Progenitor cell of endocrine pancreas (in vitro differentiated cells): ENCODE measurements around the gene MVK. TPM values are rescaled to one million over a fixed set of nuclear protein-coding genes. Genes with fewer than 3 reads are reported as not detected.

ENCODE experiments used
- DNase-seq: peaks from one replicate; pipeline ENCODE4 v3.0.0; 2021; ENCODE audit warnings: low spot score; ENCODE audit not compliant: unreplicated experiment
- H3K27ac Mint-ChIP-seq: 2 replicates; pipeline ENCODE4 v1.8.0; 2021; ENCODE audit warnings: mild to moderate bottlenecking, moderate library complexity, mixed read lengths
- H3K27me3 Mint-ChIP-seq: 2 replicates; pipeline ENCODE4 v1.8.0; 2021; ENCODE audit warnings: mixed read lengths
- H3K36me3 Mint-ChIP-seq: 2 replicates; pipeline ENCODE4 v1.8.0; 2022; ENCODE audit warnings: mixed read lengths; ENCODE audit not compliant: insufficient read depth
- H3K4me1 Mint-ChIP-seq: 2 replicates; pipeline ENCODE4 v1.8.0; 2021; ENCODE audit warnings: low read depth, mixed read lengths
- H3K4me3 Mint-ChIP-seq: 2 replicates; pipeline ENCODE4 v1.8.0; 2021; ENCODE audit warnings: low read depth, mild to moderate bottlenecking, moderate library complexity, mixed read lengths
- H3K9me3 Mint-ChIP-seq: 2 replicates; pipeline ENCODE4 v1.8.0; 2021; ENCODE audit warnings: low read depth, mixed read lengths
- CTCF ChIP-seq: fragments of 200-600 bp; sonication (generic); IDR thresholded peaks from one replicate; pipeline ENCODE4 v1.5.0; 2021; ENCODE audit warnings: antibody characterized with exemption, mild to moderate bottlenecking; ENCODE audit not compliant: unreplicated experiment
- total RNA-seq: library from RNA; stranded (reverse); gene quantifications from 2 replicates; pipeline ENCODE4 v1.2.1, GENCODE V29; 2021

Gene MVK
- total RNA-seq, 1 donor from 2014 or later, result 33.3 TPM

- no peaks in the 10 kb centered on the region for H3K9me3 Mint-ChIP-seq
- no peaks in the 10 kb centered on the region for H3K27me3 Mint-ChIP-seq
- H3K4me3 Mint-ChIP-seq, result no peak overlapping the region
- peaks cover 18% of the 10 kb centered on the region for H3K4me1 Mint-ChIP-seq
- peaks cover 9% of the 10 kb centered on the region for H3K36me3 Mint-ChIP-seq
- DNase-seq, result no peak
- no peak for TF ChIP-seq CTCF
- H3K27ac Mint-ChIP-seq, result no peak overlapping the region
Observed at GRCh38 chr12:109571773-109572505, 1.7 kb upstream of the MVK start.

- no peak for TF ChIP-seq CTCF
- Mint-ChIP-seq H3K4me1 (peaks cover 18% of the 10 kb centered on the region), H3K27ac (peak overlapping the region; percentile 97), H3K27me3 (no peaks in the 10 kb centered on the region), H3K36me3 (peaks cover 8% of the 10 kb centered on the region), H3K4me3 (peak overlapping the region; percentile 88), H3K9me3 (no peaks in the 10 kb centered on the region)
- DNase-seq, result no peak
Observed at GRCh38 chr12:109572506-109572845, 1.1 kb upstream of the MVK start.

DNA sequence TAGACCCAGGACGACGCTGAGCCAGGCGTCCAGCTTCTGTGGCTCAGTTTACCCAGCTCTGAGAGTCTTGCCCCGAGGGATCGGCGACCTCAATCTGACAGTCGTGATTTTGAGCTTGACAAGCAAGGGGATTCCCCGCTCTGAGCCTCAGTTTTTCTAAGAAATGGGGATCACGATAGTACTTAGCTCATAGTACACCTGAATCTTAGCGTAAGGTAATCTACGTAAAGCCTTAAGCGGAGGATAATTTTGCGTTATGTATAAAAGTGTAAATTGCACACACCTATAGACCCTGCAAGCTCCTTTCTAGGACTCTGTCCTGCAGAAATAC, 285 bp downstream of the MVK start:
- TF ChIP-seq CTCF, result no peak
- H3K9me3 Mint-ChIP-seq, result no peaks in the 10 kb centered on the region
- DNase-seq, result no peak
- H3K36me3 Mint-ChIP-seq, result peaks cover 4% of the 10 kb centered on the region
- peak overlapping the region; percentile 97 for H3K27ac Mint-ChIP-seq
- H3K4me3 Mint-ChIP-seq, result peak overlapping the region; percentile 88
- H3K4me1 Mint-ChIP-seq, result peaks cover 18% of the 10 kb centered on the region
- no peaks in the 10 kb centered on the region for H3K27me3 Mint-ChIP-seq

DNA sequence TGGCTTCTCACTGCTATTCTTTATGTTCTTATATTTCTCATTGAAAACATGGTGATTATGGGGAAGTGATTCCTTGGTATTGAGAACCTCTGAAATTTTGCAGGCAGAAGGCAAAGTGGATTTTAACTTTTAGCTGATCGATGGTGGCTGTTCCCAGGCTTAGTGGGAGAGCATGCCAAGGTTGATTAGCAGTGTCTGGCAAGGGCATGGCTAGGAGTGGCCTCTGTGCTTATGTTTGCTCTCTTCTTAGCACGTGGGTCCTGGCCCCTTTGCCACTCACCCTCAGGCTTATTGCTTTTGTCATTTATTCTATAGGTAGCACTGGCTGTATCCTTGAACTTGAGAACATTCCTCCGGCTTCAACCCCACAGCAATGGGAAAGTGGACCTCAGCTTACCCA, 2.1 kb downstream of the MVK start:
- no peaks in the 10 kb centered on the region for H3K9me3 Mint-ChIP-seq
- H3K4me1 Mint-ChIP-seq, result peaks cover 18% of the 10 kb centered on the region
- no peaks in the 10 kb centered on the region for H3K27me3 Mint-ChIP-seq
- no peak overlapping the region for H3K27ac Mint-ChIP-seq
- TF ChIP-seq CTCF, result no peak
- H3K4me3 Mint-ChIP-seq, result no peak overlapping the region
- DNase-seq, result no peak
- H3K36me3 Mint-ChIP-seq, result peaks cover 6% of the 10 kb centered on the region

GRCh38 chr12:109577311-109577710, 3.7 kb downstream of the MVK start:
- Mint-ChIP-seq H3K27ac (no peak overlapping the region), H3K36me3 (peaks cover 6% of the 10 kb centered on the region), H3K4me3 (no peak overlapping the region), H3K4me1 (peaks cover 18% of the 10 kb centered on the region), H3K9me3 (no peaks in the 10 kb centered on the region), H3K27me3 (no peaks in the 10 kb centered on the region)
- TF ChIP-seq CTCF, result no peak
- DNase-seq, result no peak
